Psoas muscle (tissue), 8 donors: ENCODE results near the gene RGL3. TPM values are rescaled to one million over a fixed set of nuclear protein-coding genes. Genes with fewer than 3 reads are reported as not detected.
"Not testable (repeated sequence)": the region's sequence is repeated elsewhere in the genome, so short reads cannot be mapped to it uniquely, and the experiment has no call there.

Experiments used
- ATAC-seq, 4 donors: fragments of 200-7000 bp; cut with Tn5 transposase; one replicate each; pipeline ENCODE4 v1.9.1; 2020; ENCODE audit warnings: moderate library complexity in 3 of 4, mild to moderate bottlenecking in 2 of 4
- DNase-seq, 2 donors: peaks; one replicate each; pipeline ENCODE4 v3.0.0-alpha.2; 2020
- H3K27ac ChIP-seq: fragments of 200-600 bp; one replicate; pipeline ENCODE4 v1.8.0; 2022
- H3K27me3 ChIP-seq, 3 donors: fragments of 200-600 bp in 1 of 3; one replicate each; pipeline versions ENCODE4 v1.6.1 to v1.8.0; 2013 to 2022; ENCODE audit warnings: low read length in 2 of 3, mild to moderate bottlenecking in 2 of 3, moderate library complexity in 1 of 3; ENCODE audit not compliant: insufficient read depth in 3 of 3
- H3K36me3 ChIP-seq, 2 donors: fragments of 200-600 bp in 1 of 2; one replicate each; pipeline versions ENCODE4 v1.6.1 to v1.8.0; 2013 to 2022; ENCODE audit warnings: low read depth in 1 of 2, mild to moderate bottlenecking in 1 of 2, moderate library complexity in 1 of 2; ENCODE audit not compliant: insufficient read depth in 1 of 2
- H3K4me1 ChIP-seq: fragments of 200-600 bp; one replicate; pipeline ENCODE4 v1.8.0; 2022
- H3K4me3 ChIP-seq: fragments of 200-600 bp; one replicate; pipeline ENCODE4 v1.8.0; 2022; ENCODE audit warnings: mild to moderate bottlenecking
- H3K9me3 ChIP-seq: fragments of 200-600 bp; one replicate; pipeline ENCODE4 v1.8.0; 2022
- CTCF ChIP-seq: fragments of 200-600 bp; IDR thresholded peaks from one replicate; pipeline ENCODE4 v1.8.0; 2022; ENCODE audit warnings: antibody characterized with exemption
- WGBS, 3 donors: extraction: QIAGEN DNeasy Blood & Tissue Kit; methylation state at CpG; one replicate each; pipeline versions ENCODE4 v1.1.6 to v1.1.7; 2013; 5-methylcytosine and 5-hydroxymethylcytosine counted together
- intact Hi-C, 2 donors: fragments of 100-400 bp; cut with DNase I; formaldehyde crosslinking; loops; one replicate each; pipeline versions ENCODE4 v1.11.0 to v1.14.2; 2022
- polyA plus RNA-seq, 3 donors: library from polyadenylated mRNA; stranded (reverse); fragments of 200-250 nt; gene quantifications; one replicate each; pipeline ENCODE4 v1.2.3, GENCODE V29; 2013
- total RNA-seq, 4 donors: library from RNA; stranded (reverse); fragmentation: NEBNext Ultra II Directional in 2 of 4; extraction: Animal tissue kit (Norgen Biotek cat#: 25700) in 2 of 4; gene quantifications; one replicate each; pipeline versions ENCODE4 v1.2.1 to v1.2.4, GENCODE V29; 2021 to 2023
- donor health status: healthy with polysubstance abuse.
- donor health status: DM: no; HTN: no; CAD: no; lungs with moderate emphysema.
- donor health status: Bipolar disorder and iron deficiency.
- donor health status: healthy.
- donor health status: DM: yes; HTN: yes; CAD: no.
- donor health status: DM: no; HTN: no; CAD: no.
- donor health status: DM: no; HTN: no; CAD: no.
- donor health status: DM: yes; HTN: yes; CAD: no.

Gene RGL3
- total and polyA plus RNA-seq, 7 donors, result 1.2 to 6.4 (median 2.2) TPM

DNA sequence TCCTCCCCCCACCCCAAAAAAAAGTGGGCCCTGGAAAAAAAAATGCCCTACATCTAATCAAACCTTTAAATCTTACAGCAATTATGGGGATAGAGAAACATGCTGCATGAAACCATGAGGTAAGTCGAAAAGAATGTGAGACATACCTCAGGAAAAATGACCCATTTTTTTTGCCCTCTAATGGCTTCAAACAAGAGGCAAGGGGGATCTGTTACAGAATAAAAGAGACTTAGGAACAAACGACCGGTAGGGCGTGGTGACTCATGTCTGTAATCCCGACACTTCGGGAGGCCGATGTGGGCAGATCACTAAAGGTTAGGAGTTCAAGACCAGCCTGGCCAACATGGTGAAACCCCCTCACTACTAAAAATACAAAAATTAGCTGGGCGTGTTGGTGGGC, 8.4 kb downstream of the RGL3 start:
- intact Hi-C loops, result no loop called here
- Histone ChIP-seq H3K4me1 (no peaks in the 10 kb centered on the region), H3K27me3 (peaks cover 0 to 18% (median 3%) of the 10 kb centered on the region in 3 donors), H3K4me3 (no peak overlapping the region), H3K9me3 (no peaks in the 10 kb centered on the region), H3K27ac (no peak overlapping the region), H3K36me3 (no peaks in the 10 kb centered on the region)
- ATAC-seq (no peak), DNase-seq (no peak)
- 43 to 46% (median 43%) methylated on average over 8 of the region's 8 CpGs for WGBS, 3 donors
- no peak for TF ChIP-seq CTCF

DNA sequence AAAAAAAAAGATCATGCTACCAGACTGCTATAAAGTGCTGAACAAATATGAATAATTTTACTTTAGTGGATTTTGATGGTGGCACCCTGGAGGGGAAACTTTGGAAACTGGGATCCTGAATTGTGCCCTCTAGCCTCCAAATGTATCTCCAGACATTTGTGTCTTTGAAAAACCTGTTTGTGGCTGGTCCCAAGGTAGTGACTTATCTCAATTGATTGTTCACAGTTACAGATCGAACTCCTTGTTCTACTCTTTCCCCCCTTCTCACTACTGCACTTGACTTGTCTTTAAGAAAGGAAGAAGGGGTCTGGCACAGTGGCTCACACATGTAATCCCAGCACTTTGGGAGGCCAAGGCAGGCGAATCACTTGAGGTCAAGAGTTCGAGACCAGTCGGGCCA, 10.5 kb downstream of the RGL3 start:
- H3K36me3 ChIP-seq, result no peaks in the 10 kb centered on the region
- WGBS, 3 donors, result 75 to 78% (median 77%) methylated on average over 4 of the region's 4 CpGs
- no peaks in the 10 kb centered on the region for H3K4me1 ChIP-seq
- no peak for ATAC-seq
- DNase-seq, result no peak
- no peak for TF ChIP-seq CTCF
- H3K27ac ChIP-seq, result no peak overlapping the region
- H3K9me3 ChIP-seq, result no peaks in the 10 kb centered on the region
- intact Hi-C loops, result no loop called here
- H3K27me3 ChIP-seq, result peaks cover 0 to 18% (median 3%) of the 10 kb centered on the region in 3 donors
- no peak overlapping the region for H3K4me3 ChIP-seq

- H3K27me3 ChIP-seq, result peaks cover 0 to 18% (median 3%) of the 10 kb centered on the region in 3 donors
- H3K4me3 ChIP-seq, intact Hi-C loops, DNase-seq, ATAC-seq, H3K36me3 ChIP-seq, H3K9me3 ChIP-seq, H3K27ac ChIP-seq, H3K4me1 ChIP-seq: not testable (repeated sequence)
- 74 to 81% (median 75%) methylated on average over 12 of the region's 12 CpGs for WGBS, 3 donors
Measured at GRCh38 chr19:11406703-11407236, 12.3 kb downstream of the RGL3 start.

- Histone ChIP-seq H3K36me3 (no peaks in the 10 kb centered on the region), H3K27ac (no peak overlapping the region), H3K27me3 (peaks cover 0 to 18% (median 3%) of the 10 kb centered on the region in 3 donors), H3K9me3 (no peaks in the 10 kb centered on the region), H3K4me3 (no peak overlapping the region), H3K4me1 (no peaks in the 10 kb centered on the region)
- intact Hi-C loops, result no loop called here
- TF ChIP-seq CTCF, result no peak
- WGBS, 3 donors, result 23 to 39% (median 35%) methylated on average over 44 of the region's 44 CpGs
- ATAC-seq (no peak), DNase-seq (no peak)
Measured at GRCh38 chr19:11405846-11406643, 13.1 kb downstream of the RGL3 start.

GRCh38 chr19:11404588-11405222, 14.4 kb downstream of the RGL3 start:
- no peaks in the 10 kb centered on the region for H3K9me3 ChIP-seq
- no peaks in the 10 kb centered on the region for H3K36me3 ChIP-seq
- no peak overlapping the region for H3K4me3 ChIP-seq
- no peak for DNase-seq
- 52 to 56% (median 55%) methylated on average over 9 of the region's 9 CpGs for WGBS, 3 donors
- intact Hi-C loops, result no loop called here
- no peak for TF ChIP-seq CTCF
- H3K27ac ChIP-seq, result no peak overlapping the region
- no peak for ATAC-seq
- H3K4me1 ChIP-seq, result no peaks in the 10 kb centered on the region
- peaks cover 0 to 18% (median 3%) of the 10 kb centered on the region in 3 donors for H3K27me3 ChIP-seq
